OCI-LY1 (cell line): Measurements from ENCODE around the gene ALDH6A1.

Source experiments
- H2AFZ ChIP-seq: fragments of 200-600 bp; sonication (generic), shearing (Covaris generic); 2 replicates; pipeline ENCODE4 v1.6.0; 2014; ENCODE audit warnings: antibody characterized with exemption, mild to moderate bottlenecking, low read length
- H3F3A ChIP-seq: fragments of 200-600 bp; sonication (generic), shearing (Covaris generic); 2 replicates; pipeline ENCODE4 v1.6.0; 2014; ENCODE audit warnings: mild to moderate bottlenecking, antibody characterized with exemption, low read length, moderate library complexity; ENCODE audit not compliant: insufficient read depth
- H3K27ac ChIP-seq: fragments of 200-600 bp; sonication (generic); 2 replicates; pipeline ENCODE4 v1.5.1; 2014; ENCODE audit warnings: low read length, mixed run types, mild to moderate bottlenecking, low read depth; ENCODE audit not compliant: poor library complexity, severe bottlenecking
- H3K27me3 ChIP-seq: fragments of 200-600 bp; sonication (generic); 2 replicates; pipeline ENCODE4 v1.6.0; 2014; ENCODE audit warnings: antibody characterized with exemption, mild to moderate bottlenecking, low read length, moderate library complexity; ENCODE audit not compliant: insufficient read depth
- H3K36me3 ChIP-seq: fragments of 200-600 bp; sonication (generic); 2 replicates; pipeline ENCODE4 v1.6.1; 2014; ENCODE audit warnings: mild to moderate bottlenecking, antibody characterized with exemption, low read length, moderate library complexity, mixed read lengths; ENCODE audit not compliant: insufficient read depth
- H3K4me1 ChIP-seq: fragments of 200-600 bp; sonication (generic); 2 replicates; pipeline ENCODE4 v1.5.1; 2014; ENCODE audit warnings: mild to moderate bottlenecking, low read length, moderate library complexity; ENCODE audit not compliant: insufficient read depth, severe bottlenecking
- H3K4me2 ChIP-seq: fragments of 200-600 bp; sonication (generic), shearing (Covaris generic); 2 replicates; pipeline ENCODE4 v1.6.1; 2014; ENCODE audit warnings: low read length
- H3K4me3 ChIP-seq: fragments of 200-600 bp; sonication (generic); 2 replicates; pipeline ENCODE4 v1.5.1; 2014; ENCODE audit warnings: low read length, low read depth, mild to moderate bottlenecking, mixed read lengths; ENCODE audit not compliant: poor library complexity, severe bottlenecking
- H3K79me2 ChIP-seq: fragments of 200-600 bp; shearing (Covaris generic); 2 replicates; pipeline ENCODE4 v1.6.1; 2016; ENCODE audit warnings: mixed run types, low read length, mixed read lengths; ENCODE audit not compliant: insufficient read depth
- H3K9ac ChIP-seq: fragments of 200-600 bp; sonication (generic), shearing (Covaris generic); 2 replicates; pipeline ENCODE4 v1.6.1; 2014; ENCODE audit warnings: mild to moderate bottlenecking, low read length, mixed read lengths
- H3K9me2 ChIP-seq: fragments of 200-600 bp; sonication (generic), shearing (Covaris generic); 2 replicates; pipeline ENCODE4 v1.6.1; 2014; ENCODE audit warnings: low read depth, mild to moderate bottlenecking, low read length, mixed read lengths
- H3K9me3 ChIP-seq: fragments of 200-600 bp; shearing (Covaris generic); 2 replicates; pipeline ENCODE4 v1.6.1; 2014; ENCODE audit warnings: low read length, mixed read lengths
- H4K20me1 ChIP-seq: fragments of 200-600 bp; sonication (generic), shearing (Covaris generic); 2 replicates; pipeline ENCODE4 v1.6.0; 2016; ENCODE audit warnings: mild to moderate bottlenecking, low read length; ENCODE audit not compliant: insufficient read depth
- CTCF ChIP-seq: fragments of 200-600 bp; sonication (generic), shearing (Covaris generic); IDR thresholded peaks from 2 replicates; pipeline ENCODE4 v1.5.1; 2017; ENCODE audit warnings: mild to moderate bottlenecking, antibody characterized with exemption, low read length, moderate library complexity, mixed read lengths
- EZH2 ChIP-seq: fragments of 200-600 bp; sonication (generic), shearing (Covaris generic); IDR thresholded peaks from 2 replicates; pipeline ENCODE4 v1.8.0; 2017; ENCODE audit warnings: borderline replicate concordance, mixed run types, mild to moderate bottlenecking, antibody characterized with exemption, low read length, moderate library complexity, mixed read lengths

The ALDH6A1 gene

DNA sequence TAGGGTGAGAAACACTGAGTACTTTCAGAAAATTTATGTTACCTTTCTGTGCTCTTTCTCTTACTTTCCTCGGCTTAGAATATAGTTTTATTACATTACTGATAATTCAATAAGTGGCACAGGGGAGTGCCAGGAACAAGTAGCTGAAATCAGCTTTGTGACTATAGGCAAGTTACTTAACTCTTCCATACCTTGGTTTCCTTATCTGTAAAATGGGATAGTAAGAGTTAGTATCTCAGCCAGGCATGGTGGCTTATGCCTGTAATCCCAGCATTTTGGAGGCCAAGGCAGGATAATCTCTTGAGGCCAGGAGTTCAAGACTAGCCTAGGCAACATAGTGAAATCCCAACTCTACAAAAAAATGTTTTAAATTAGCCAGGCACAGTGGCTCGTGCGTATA is 49.7 kb downstream of the ALDH6A1 start:
- no peak overlapping the region for H3K27ac ChIP-seq
- H3K9me2 ChIP-seq: no peaks in the 10 kb centered on the region
- H3K27me3 ChIP-seq: no peaks in the 10 kb centered on the region
- H4K20me1 ChIP-seq: no peaks in the 10 kb centered on the region
- H2AFZ ChIP-seq: no peak overlapping the region
- H3K4me3 ChIP-seq: no peak overlapping the region
- no peaks in the 10 kb centered on the region for H3K79me2 ChIP-seq
- no peaks in the 10 kb centered on the region for H3K9me3 ChIP-seq
- H3K36me3 ChIP-seq: no peaks in the 10 kb centered on the region
- no peaks in the 10 kb centered on the region for H3F3A ChIP-seq
- H3K4me2 ChIP-seq: no peak overlapping the region
- no peak overlapping the region for H3K9ac ChIP-seq
- H3K4me1 ChIP-seq: no peaks in the 10 kb centered on the region
- TF ChIP-seq EZH2 (no peak), CTCF (no peak)

DNA sequence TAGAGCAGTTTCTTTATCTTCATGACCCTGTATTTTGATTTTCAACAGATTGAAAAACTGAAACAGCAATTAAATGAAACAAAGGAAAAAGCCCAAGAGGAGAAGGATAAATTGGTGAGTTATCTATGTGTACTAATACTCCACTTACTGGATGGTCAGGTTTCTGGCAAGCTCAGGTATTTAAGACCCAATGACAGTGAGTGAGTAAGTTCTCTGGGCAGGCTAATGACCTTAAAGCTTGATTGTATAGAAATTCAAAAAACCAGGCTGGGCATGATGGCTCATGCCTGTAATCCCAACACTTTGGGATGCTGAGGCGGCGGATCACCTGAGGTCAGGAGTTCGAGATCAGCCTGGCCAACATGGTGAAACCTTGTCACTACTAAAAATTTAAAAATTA is 55.1 kb downstream of the ALDH6A1 start:
- Histone ChIP-seq H2AFZ (no peak overlapping the region), H3K27ac (no peak overlapping the region), H3K36me3 (no peaks in the 10 kb centered on the region), H3K4me3 (no peak overlapping the region), H3K4me2 (no peak overlapping the region), H3K79me2 (no peaks in the 10 kb centered on the region), H3K4me1 (no peaks in the 10 kb centered on the region), H4K20me1 (no peaks in the 10 kb centered on the region), H3K9me3 (no peaks in the 10 kb centered on the region), H3K27me3 (no peaks in the 10 kb centered on the region), H3F3A (no peaks in the 10 kb centered on the region), H3K9ac (no peak overlapping the region), H3K9me2 (no peaks in the 10 kb centered on the region)
- TF ChIP-seq EZH2: no peak
- no peak for TF ChIP-seq CTCF

- Histone ChIP-seq H3K27me3 (no peaks in the 10 kb centered on the region), H3K9me2 (no peaks in the 10 kb centered on the region), H3K4me2 (no peak overlapping the region)
These were observed 61.9 kb downstream of the ALDH6A1 start for GRCh38 chr14:74022346-74022745.

More at GRCh38 chr14:74022346-74022745, 61.9 kb downstream of the ALDH6A1 start:
- no peak overlapping the region for H3K9ac ChIP-seq
- no peaks in the 10 kb centered on the region for H4K20me1 ChIP-seq
- H3F3A ChIP-seq: no peaks in the 10 kb centered on the region
- no peak overlapping the region for H2AFZ ChIP-seq
- H3K9me3 ChIP-seq: no peaks in the 10 kb centered on the region
- peaks cover 22% of the 10 kb centered on the region for H3K4me1 ChIP-seq
- H3K79me2 ChIP-seq: no peaks in the 10 kb centered on the region
- no peak overlapping the region for H3K27ac ChIP-seq
- TF ChIP-seq EZH2: no peak
- TF ChIP-seq CTCF: no peak
- no peak overlapping the region for H3K4me3 ChIP-seq
- H3K36me3 ChIP-seq: no peaks in the 10 kb centered on the region
